GM12874 (cell line): ENCODE measurements around the gene CADM1.
A peak's percentile ranks its signal among the peaks of the same experiment; 100 is the strongest.

Experiments
- TF ChIP-seq, protein P1 (sequence below): IDR thresholded peaks from 2 replicates; pipeline ENCODE4 v1.5.1; 2011; ENCODE audit warnings: low read depth, mild to moderate bottlenecking, control low read depth, low read length, moderate library complexity; ENCODE audit not compliant: insufficient read depth

The CADM1 gene

GRCh38 chr11:115334932-115335788 is 169.1 kb downstream of the CADM1 start:
- TF ChIP-seq, protein P1, sequence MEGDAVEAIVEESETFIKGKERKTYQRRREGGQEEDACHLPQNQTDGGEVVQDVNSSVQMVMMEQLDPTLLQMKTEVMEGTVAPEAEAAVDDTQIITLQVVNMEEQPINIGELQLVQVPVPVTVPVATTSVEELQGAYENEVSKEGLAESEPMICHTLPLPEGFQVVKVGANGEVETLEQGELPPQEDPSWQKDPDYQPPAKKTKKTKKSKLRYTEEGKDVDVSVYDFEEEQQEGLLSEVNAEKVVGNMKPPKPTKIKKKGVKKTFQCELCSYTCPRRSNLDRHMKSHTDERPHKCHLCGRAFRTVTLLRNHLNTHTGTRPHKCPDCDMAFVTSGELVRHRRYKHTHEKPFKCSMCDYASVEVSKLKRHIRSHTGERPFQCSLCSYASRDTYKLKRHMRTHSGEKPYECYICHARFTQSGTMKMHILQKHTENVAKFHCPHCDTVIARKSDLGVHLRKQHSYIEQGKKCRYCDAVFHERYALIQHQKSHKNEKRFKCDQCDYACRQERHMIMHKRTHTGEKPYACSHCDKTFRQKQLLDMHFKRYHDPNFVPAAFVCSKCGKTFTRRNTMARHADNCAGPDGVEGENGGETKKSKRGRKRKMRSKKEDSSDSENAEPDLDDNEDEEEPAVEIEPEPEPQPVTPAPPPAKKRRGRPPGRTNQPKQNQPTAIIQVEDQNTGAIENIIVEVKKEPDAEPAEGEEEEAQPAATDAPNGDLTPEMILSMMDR: peak; percentile 37; the same call in 1 of the 2 replicates

GRCh38 chr11:115333949-115334348 is 170.3 kb downstream of the CADM1 start:
- TF ChIP-seq, protein P1: no peak

DNA sequence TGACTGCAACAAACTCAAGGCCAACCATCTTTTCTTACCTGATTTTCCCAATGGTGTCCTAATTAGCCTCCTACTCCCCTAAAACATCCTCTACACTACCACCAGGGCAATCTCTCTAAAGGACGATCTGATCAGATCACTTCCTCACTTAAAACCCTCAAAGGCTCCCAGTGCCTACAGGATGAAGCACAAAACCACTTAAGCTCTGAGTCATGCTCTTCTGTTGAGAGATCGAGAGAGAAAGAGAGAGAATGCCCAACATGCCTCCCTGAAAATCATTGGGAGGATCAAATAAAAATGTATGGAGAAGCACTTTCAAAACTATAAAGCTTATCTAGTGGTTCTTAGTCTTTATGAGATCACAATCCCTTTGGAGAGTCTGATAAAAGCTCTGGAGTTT is 171.1 kb downstream of the CADM1 start:
- TF ChIP-seq, protein P1: no peak

DNA sequence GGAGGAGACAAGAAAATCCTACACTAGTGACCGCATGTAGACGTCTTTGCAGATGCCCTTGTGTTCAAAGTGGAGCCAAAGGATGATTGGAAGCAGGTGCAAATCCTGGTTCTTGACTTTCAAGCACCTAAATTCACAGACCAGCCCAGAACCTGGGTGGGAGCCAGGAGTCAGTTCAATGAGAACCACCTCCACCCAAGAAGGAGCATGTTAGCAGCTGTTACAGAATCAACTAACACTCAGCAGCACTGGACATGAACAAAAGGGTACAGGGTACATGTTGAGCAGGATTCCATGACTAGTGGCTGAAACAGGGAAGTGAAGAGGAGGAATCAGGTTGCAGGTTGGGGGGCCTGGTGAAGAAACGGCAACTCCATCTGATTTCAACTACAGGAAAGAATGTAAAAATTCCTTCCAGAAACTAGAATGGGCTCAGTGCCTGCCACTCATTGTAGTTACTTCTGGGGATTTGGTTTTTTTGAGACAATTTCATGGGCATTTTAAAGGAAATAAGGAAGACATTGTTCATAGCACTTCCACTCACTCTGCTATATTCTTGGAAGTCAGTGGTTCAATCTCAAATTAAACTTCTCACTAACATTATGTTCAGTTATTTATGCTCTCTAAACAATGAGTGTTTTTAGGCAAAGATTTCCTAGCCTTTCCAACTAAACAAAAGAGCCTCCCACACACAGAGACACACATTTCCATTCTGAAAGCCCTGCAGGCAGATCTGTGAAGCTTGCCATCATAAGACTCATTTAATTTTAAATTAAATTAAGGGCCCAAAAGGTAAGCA is 173.3 kb downstream of the CADM1 start:
- TF ChIP-seq, protein P1: no peak

- TF ChIP-seq, protein P1: no peak
Observed at GRCh38 chr11:115326526-115326925, 177.7 kb downstream of the CADM1 start.

DNA sequence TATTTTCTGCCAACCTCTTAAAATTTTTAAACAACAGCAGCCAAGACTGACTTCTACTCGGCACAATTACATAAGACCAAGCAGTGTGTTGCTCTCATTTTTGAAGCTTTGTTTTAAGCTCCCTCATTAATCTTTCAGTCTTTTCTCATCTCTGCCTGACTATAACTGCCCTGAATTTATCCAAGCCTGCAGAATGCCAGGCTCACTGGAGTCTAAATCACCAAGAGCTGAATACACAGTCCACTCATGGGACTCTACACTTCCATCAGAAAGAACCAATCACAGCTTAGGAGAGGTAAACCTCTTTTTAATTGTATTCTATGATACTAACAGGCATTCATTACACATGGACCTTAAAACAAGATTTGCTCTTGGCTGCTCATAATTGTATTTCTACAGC is 178.7 kb downstream of the CADM1 start:
- TF ChIP-seq, protein P1: no peak
